HG02798 (cell line): ENCODE data around the gene NECAB3.
"Not testable (repeated sequence)": the region's sequence is repeated elsewhere in the genome, so short reads cannot be mapped to it uniquely, and the experiment has no call there.

ENCODE experiments used
- ATAC-seq: cut with Tn5 transposase; IDR thresholded peaks from one replicate; pipeline ENCODE4 v1.9.1; 2021; ENCODE audit warnings: mild to moderate bottlenecking; ENCODE audit not compliant: unreplicated experiment, poor library complexity

The NECAB3 gene

DNA sequence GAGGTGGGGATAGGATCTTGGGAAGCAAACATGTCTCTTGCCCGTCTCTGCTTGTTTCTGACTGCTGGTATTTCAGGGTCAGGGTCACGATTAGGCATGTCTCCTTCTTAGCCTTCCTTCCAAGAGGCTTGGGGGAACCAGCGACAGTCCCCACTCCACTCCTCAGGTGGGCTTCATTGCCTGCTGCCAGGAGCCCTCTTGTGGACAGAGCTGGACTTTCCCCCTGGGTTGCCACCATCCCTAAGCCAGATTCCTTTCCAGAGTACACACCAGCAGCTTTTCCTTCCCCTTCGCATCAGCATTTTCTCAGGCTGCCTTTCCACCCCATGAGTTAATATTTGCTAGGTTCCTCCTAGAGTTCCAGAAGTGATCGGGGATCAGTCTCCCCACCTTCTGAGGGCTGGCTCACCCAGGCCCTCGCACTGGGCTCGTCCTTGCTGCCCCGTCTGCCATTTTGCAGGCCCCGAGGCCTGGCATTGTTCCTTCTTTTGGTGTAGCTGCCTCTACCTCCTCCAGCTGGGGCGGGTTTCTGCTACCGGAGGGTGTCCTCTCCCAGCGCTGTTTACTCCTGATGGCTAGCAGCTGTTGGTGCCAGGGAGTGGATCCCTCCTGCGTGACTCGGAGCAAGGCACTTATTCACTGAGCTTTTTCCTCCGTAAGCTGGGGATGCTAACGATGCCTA lies 20.9 kb downstream of the NECAB3 start:
- no peak for ATAC-seq

DNA sequence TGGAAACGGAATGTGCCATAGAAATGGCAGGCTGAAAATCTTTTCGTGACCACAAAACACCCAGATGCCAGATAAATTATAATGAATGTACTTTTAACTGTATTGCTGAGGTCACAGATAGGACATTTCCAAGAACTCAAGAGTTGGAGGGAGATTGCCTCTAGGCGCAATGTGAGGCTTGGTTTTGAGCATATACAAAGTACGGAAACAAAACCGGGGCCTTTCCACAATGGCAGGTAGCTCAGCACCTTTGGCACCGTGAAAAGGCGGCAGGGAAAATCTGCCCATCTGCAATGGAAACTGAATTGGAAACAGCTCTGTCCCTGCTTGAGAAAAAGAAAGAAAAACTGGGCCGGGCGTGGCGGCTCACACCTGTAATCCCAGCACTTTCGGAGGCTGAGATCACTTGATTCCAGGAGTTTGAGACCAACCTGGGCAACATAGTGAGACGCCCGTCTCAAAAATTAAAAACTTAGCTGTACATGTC lies 22.6 kb downstream of the NECAB3 start:
- ATAC-seq, result no peak

DNA sequence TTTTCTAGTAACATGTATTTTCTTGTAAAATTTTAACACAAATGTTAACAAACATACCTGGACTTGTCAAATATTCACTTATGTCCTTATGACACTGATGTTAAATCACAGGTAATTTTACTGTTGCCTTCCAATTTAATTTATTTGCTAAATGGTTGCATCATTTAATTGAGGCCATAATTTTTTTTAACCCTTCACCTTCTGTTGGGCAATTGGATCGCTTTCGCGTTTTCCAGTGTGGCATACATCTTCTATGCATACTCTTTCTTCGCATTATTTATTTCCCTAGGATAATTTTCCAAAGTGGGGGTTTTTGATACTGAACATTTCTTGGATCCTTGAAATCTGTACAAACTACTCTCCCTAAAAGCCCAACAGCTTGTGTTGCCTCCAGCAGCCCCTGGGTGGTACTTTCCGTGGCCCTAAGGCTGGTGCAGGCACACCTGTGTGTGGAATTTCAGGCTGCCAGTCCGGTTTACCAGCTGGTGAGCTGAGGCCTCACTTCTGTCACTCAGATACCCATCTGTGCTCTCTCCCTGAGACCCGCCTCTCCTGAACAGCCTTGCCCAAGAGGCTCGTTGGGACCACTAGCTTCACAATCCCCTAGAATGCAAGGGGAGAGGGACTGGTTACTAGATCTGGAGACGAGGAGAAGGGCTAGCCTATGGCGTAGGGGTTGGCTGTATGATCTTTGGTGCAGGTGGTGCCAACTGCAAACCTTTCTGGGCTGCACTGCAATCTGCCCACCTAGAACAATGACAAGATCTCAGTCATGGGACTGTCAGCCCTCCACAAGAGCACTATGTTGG lies 23.3 kb downstream of the NECAB3 start:
- ATAC-seq, result no peak

DNA sequence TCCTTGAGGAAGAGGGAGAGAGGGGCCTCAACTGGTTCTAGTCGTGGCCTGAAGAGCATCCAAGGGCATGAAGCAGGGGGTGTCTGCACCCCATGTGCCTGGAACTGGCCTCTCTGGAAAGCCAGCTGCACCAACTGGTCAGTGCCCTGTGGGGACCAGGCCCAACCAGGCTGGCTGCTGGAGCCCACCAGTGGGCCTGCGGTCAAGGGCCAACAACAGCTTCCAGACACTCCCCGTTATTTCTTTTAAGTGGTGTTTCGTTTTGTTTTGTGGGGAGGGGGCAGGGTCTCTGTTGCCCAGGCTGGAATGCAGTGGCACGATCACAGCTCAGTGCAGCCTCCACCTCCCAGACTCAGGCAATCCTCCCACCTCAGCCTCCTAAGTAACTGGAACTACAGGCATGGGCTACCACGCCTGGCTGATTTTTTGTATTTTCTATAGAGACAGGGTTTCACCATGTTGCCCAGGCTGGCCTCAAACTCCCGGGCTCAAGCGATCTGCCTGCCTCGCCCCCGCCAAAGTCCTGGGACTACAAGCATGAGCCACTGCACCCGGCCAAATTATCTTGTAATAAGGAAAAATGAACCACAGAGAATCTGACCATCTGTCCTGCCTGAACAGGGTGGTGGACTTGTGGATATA lies 24.0 kb downstream of the NECAB3 start:
- no peak for ATAC-seq

DNA sequence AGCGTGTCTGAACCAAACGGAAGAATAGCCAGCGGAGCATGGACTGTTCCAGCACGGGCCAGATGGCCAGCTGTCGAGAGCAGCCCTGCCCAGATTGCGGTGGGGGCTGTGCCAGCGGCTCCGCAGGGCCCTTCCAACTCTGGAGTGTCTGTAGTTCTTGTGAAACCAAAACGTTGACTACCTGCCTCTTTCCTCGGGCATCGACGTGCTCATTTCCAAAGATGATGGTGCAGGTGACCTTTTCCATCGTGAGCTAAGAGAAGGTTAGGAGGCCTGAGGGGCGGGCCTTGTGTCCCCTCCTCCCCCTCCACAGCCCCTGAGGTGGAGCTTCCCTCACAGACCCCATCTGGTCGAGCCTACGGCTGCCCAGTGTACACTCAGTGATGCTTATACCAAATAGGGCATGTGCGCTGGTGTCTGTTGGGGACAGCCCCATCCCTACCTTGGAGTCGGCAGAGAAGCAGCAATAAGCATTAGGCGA lies 25.0 kb downstream of the NECAB3 start:
- ATAC-seq, result no peak

DNA sequence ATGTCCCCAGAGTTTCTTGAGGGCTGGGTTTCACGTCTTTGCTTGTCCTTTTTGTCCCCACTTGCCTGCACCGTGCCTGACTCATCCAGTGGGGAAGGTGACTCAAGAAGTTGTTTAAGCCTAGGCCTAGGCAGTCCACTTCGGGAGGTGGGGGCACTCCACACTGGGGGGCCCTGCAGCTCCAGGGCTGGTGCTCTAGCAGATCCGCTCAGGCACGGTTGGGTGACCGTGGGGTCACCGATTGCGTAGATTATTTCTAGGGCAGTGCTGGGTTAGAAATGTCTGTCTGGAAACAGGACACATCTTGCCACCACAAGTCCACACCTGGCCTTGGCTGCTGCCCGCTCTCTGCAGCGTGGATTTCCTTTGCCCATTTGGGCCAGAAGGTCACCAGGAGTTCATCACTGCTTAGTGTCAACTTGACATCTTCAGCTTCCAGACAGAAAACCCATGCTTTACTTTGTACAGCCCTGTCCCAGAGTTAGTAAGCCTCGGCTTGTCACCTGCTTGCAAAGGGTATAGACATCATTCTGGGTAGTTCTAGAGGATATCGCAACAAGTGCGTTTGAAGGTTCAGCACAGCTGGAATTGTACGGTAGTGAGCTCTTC lies 25.7 kb downstream of the NECAB3 start:
- ATAC-seq, result no peak

DNA sequence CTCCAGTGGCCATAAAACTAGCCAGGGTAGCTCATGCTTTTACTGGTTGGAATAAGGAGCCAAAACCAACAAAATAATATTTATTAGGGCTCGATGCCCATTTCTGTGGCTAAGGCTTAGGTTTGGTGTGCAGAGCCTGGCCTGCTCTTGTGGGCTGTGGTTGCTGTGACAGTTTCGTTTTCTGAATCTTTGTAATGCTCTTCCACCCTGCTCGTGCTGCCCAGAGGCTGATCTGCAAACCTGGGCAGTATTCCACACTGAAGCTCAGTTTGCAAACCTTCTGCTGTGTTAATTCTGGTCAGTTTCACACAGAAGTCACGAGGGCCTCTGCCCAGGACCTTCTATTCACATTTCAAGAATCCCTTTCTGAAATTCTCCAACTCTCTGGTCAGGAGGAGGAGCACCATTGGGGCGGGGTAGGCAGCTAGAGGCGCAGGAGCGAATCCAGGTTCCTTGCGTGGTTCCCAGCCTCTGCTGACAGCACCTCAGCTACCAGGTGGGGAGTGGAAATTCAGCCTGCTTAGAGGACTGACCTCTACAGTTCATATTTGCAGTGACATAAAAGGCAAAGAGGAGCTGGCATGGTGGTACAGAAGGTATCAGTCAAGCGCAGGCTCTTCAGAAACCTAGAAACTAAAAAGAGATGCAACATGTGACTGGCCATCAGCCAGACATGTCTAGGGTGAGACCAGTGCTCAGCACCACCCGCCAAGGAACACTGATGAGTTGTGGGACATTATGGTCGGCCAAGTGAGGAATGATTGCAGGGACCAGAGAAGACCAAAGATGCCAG lies 26.4 kb downstream of the NECAB3 start:
- ATAC-seq, result peak; percentile 64

DNA sequence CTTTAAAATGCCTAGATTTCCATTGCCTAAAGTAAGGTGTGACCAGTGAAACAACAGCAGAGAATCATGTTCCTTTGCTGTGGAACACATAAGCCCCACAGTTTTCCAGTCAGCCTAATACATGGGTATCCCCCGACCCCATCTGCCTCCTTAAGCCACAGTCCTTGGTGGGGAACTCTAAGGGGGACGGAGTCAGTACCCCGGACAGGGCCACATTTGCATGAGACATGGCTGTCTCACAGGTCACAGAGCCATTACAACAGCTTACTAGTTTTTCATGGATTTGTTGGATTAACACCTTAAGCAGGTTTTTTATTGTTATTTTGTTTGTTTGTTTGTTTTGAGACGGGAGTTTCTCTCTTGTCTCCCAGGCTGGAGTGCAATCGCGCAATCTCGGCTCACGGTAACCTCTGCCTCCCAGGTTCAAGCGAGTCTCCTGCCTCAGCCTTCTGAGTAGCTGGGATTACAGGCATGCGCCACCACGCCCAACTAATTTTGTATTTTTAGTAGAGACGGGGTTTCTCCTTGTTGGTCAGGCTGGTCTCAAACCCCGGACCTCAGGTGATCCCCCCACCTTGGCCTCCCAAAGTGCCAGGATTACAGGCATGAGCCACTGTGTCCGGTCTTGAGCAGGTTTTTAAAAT lies 27.1 kb downstream of the NECAB3 start:
- ATAC-seq, result not testable (repeated sequence)

GRCh38 chr20:33646191-33646590 lies 28.0 kb downstream of the NECAB3 start:
- ATAC-seq, result no peak

DNA sequence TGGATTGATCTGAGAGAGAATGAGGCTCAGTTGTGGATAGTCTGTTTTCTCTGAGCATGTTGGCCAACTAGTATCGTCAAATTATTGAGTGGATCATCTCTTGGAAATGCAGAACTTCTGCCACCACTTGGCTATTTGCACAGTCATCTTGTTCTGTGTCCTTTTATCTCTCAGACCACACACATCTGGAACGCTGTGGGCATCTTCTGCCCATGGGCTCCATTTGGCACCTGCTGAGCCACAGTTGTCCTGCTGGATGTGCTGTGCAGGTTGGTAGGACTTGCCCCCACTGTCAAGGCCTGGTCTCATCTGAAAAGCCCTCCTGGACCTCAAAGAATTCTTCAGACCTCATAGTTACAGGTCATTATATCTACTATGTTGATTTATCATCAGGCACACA lies 28.8 kb downstream of the NECAB3 start:
- ATAC-seq, result no peak

GRCh38 chr20:33645072-33645358 lies 29.2 kb downstream of the NECAB3 start:
- ATAC-seq, result no peak

- ATAC-seq, result no peak
Measured at GRCh38 chr20:33644313-33645071, 29.7 kb downstream of the NECAB3 start.

DNA sequence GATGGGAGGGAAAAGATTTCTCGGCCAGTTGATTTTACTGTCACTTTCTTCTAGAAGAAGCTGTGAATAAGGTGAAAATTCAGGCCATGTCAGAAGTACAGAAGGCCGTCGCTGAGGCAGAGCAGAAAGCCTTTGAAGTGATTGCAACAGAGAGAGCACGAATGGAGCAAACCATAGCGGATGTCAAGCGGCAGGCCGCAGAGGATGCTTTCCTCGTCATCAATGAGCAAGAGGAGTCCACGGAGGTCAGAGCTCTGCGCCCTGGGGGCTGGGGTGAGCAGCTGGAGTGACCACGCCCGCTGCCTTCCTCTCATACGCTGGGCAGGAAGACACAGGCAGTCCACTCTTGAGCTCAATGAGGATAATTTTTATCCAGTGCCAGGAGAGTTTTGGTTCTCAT lies 33.9 kb downstream of the NECAB3 start:
- no peak for ATAC-seq

DNA sequence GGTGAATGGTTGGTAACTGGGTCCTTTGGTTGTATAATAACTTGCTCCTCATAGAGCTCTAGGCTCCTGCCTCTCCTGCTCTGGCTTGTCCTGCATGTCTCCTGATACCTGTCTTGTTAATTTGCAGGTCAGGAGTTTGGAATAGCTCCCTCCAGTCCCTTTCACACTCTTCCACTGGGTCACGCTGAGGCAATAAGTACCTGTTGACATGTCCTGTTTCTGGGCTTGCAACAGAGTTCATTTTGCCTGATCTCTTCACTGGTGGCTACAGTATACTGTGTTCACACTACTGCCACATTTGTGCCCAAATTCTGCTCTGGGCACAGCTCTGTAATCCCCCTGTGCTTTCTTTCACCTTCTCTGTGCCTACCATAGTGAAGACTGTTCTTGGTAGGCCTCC lies 37.5 kb downstream of the NECAB3 start:
- no peak for ATAC-seq

DNA sequence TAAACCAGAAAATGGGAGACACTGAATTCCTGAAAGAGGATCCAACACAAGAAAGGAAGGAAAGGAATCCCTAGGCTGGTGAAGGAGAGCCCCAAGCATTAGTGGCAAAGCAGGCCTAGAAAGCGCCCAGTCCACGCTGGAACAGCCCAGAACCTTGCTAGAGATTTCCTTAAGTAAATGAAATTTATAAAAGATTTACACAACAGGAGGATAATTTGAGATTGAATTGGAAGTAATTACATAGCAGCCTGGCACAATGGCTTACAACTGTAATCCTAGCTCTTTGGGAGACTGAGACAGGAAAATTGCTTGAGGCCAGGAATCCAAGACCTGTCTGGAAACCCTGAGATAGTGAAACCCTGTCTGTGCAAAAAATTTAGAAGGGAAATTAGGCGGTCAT lies 38.9 kb downstream of the NECAB3 start:
- ATAC-seq, result no peak

- not testable (repeated sequence) for ATAC-seq
Measured at GRCh38 chr20:33631910-33632309, 42.3 kb downstream of the NECAB3 start.

DNA sequence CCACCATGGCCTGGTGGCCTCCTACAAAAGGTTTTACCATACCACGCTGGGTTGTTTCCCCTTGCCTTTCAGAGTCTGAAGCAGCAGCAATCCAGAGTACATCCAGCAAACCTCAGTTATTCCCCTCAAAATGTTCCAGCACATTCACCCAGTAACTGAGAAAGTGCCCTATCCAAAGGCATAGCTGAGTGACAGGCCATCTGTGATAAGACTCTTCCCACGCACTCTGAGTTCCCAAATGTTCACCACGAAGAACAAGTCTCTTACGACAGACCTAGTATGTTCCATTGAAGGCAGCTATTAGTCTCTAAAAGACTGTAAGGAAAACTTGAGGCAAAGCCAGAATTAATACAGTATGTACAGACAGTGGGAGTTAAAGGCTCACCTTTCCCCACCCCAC lies 43.7 kb downstream of the NECAB3 start:
- no peak for ATAC-seq

DNA sequence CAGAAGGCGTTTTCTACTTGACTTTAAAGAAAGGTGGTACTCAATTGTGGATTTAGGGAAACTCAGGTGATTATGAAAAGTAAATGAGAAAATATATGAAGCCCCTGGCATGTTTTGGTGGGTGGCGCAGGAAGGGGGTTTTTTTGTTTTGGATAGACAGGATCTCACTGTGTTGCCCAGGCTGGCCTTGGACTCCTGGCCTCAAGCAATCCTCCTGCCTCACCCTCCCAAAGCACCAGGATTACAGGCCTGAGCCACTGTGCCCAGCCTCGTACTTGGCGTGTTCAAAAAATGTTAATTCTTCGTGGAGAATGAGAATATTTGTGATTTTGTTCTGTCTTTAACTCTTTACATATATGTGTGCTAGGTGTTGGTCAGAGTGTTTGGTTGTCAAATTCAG lies 44.2 kb downstream of the NECAB3 start:
- no peak for ATAC-seq

GRCh38 chr20:33629533-33629932 lies 44.7 kb downstream of the NECAB3 start:
- ATAC-seq, result no peak
